Trophoblast cell (in vitro differentiated cells and primary cell): ENCODE results near the gene P4HA2.

ENCODE experiments used
- DNase-seq, 2 donors: peaks; one replicate each; pipeline ENCODE4 v3.0.0-alpha.2; 2016
- H2AFZ ChIP-seq: 2 replicates; pipeline ENCODE4 v1.6.1; 2013; ENCODE audit warnings: low read length, moderate library complexity, mild to moderate bottlenecking; ENCODE audit not compliant: insufficient read depth, poor library complexity
- H2AK5ac ChIP-seq: 2 replicates; pipeline ENCODE4 v1.6.1; 2013; ENCODE audit warnings: mild to moderate bottlenecking, low read length
- H2BK120ac ChIP-seq: 2 replicates; pipeline ENCODE4 v1.6.1; 2013; ENCODE audit warnings: low read length, mild to moderate bottlenecking, moderate library complexity; ENCODE audit not compliant: insufficient read depth, poor library complexity
- H2BK12ac ChIP-seq: 2 replicates; pipeline ENCODE4 v1.6.1; 2013; ENCODE audit warnings: mild to moderate bottlenecking, low read length, moderate library complexity
- H2BK5ac ChIP-seq: 2 replicates; pipeline ENCODE4 v1.6.1; 2013; ENCODE audit warnings: low read length, low read depth, moderate library complexity, mild to moderate bottlenecking; ENCODE audit not compliant: poor library complexity
- H3K14ac ChIP-seq: 2 replicates; pipeline ENCODE4 v1.6.1; 2013; ENCODE audit warnings: mild to moderate bottlenecking, low read length
- H3K18ac ChIP-seq: 2 replicates; pipeline ENCODE4 v1.6.1; 2013; ENCODE audit warnings: mild to moderate bottlenecking, low read length
- H3K23ac ChIP-seq: 2 replicates; pipeline ENCODE4 v1.6.1; 2013; ENCODE audit warnings: low read length
- H3K27ac ChIP-seq: 2 replicates; pipeline ENCODE4 v1.5.1; 2013; ENCODE audit warnings: low read depth, mild to moderate bottlenecking, inconsistent platforms, low read length, moderate library complexity
- H3K27me3 ChIP-seq: 2 replicates; pipeline ENCODE4 v1.6.1; 2013; ENCODE audit warnings: inconsistent platforms, mild to moderate bottlenecking, low read length, moderate library complexity; ENCODE audit not compliant: insufficient read depth
- H3K36me3 ChIP-seq, 2 experiments: 1 replicate in 1 of 2; 2 replicates in 1 of 2; pipeline ENCODE4 v1.6.1; 2013; ENCODE audit warnings: low read length in 2 of 2, mild to moderate bottlenecking in 2 of 2, moderate library complexity in 1 of 2; ENCODE audit not compliant: insufficient read depth in 2 of 2, control insufficient read depth in 1 of 2
- H3K4ac ChIP-seq: 2 replicates; pipeline ENCODE4 v1.6.1; 2013; ENCODE audit warnings: low read depth, mild to moderate bottlenecking, low read length, moderate library complexity
- H3K4me1 ChIP-seq, 2 experiments: 1 replicate in 1 of 2; 2 replicates in 1 of 2; pipeline ENCODE4 v1.6.1; 2013; ENCODE audit warnings: low read length in 2 of 2, mild to moderate bottlenecking in 2 of 2, moderate library complexity in 1 of 2; ENCODE audit not compliant: insufficient read depth in 2 of 2, control insufficient read depth in 1 of 2
- H3K4me2 ChIP-seq: 2 replicates; pipeline ENCODE4 v1.6.1; 2013; ENCODE audit warnings: inconsistent platforms, mild to moderate bottlenecking, low read length, moderate library complexity
- H3K4me3 ChIP-seq: 2 replicates; pipeline ENCODE4 v1.5.1; 2013; ENCODE audit warnings: mild to moderate bottlenecking, low read depth, low read length, inconsistent platforms
- H3K79me1 ChIP-seq: one replicate; pipeline ENCODE4 v1.6.1; 2013; ENCODE audit warnings: low read length
- H3K79me2 ChIP-seq: 2 replicates; pipeline ENCODE4 v1.6.1; 2013; ENCODE audit warnings: low read length, mild to moderate bottlenecking; ENCODE audit not compliant: control insufficient read depth, insufficient read depth, poor library complexity
- H3K9ac ChIP-seq: 2 replicates; pipeline ENCODE4 v1.6.1; 2013; ENCODE audit warnings: mild to moderate bottlenecking, low read length
- H3K9me3 ChIP-seq: 2 replicates; pipeline ENCODE4 v1.6.1; 2013; ENCODE audit warnings: low read depth, mild to moderate bottlenecking, control low read depth, inconsistent platforms, low read length; ENCODE audit not compliant: insufficient read depth
- H4K12ac ChIP-seq: 2 replicates; pipeline ENCODE4 v1.6.1; 2013; ENCODE audit warnings: low read depth, mild to moderate bottlenecking, low read length, moderate library complexity
- H4K8ac ChIP-seq: 2 replicates; pipeline ENCODE4 v1.6.1; 2013; ENCODE audit warnings: low read depth, mild to moderate bottlenecking, low read length, moderate library complexity
- H4K91ac ChIP-seq: one replicate; pipeline ENCODE4 v1.6.1; 2013; ENCODE audit warnings: low read depth, mild to moderate bottlenecking, low read length, moderate library complexity
- WGBS: extraction: QIAGEN DNeasy Blood & Tissue Kit; methylation state at CpG from one replicate; pipeline ENCODE4 v1.1.7; 2013; ENCODE audit warnings: missing lambda C conversion rate; ENCODE audit not compliant: insufficient read length, insufficient coverage; ENCODE audit errors: extremely low coverage; 5-methylcytosine and 5-hydroxymethylcytosine counted together

P4HA2 gene

DNA sequence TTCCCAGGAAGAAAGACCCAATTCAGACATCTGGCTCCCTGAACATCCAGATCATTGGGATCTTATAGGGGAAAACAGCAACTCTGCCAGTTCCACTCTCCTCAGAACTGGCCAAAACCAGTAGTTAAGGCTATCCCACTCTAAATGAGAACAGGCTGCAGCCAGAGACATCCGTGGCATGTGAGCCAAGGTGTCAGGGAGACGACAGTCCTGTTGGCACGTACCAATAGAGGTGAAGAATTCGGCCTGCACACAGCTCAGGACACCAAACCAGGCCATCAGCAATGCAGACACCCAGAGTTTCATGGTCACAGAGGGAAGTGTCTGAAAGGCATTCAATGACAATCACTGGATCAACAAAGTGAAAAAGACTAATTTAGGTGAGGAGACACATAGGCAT, 9.3 kb downstream of the P4HA2 start:
- H3K9ac ChIP-seq: no peak overlapping the region
- no peak overlapping the region for H3K14ac ChIP-seq
- no peak overlapping the region for H3K23ac ChIP-seq
- no peak overlapping the region for H2BK120ac ChIP-seq
- H3K4me3 ChIP-seq: no peak overlapping the region
- H3K36me3 ChIP-seq: peaks cover 2 to 3% of the 10 kb centered on the region in 2 experiments
- no peak overlapping the region for H2AFZ ChIP-seq
- peaks cover 2% of the 10 kb centered on the region for H3K9me3 ChIP-seq
- no peak overlapping the region for H2BK5ac ChIP-seq
- H2BK12ac ChIP-seq: no peak overlapping the region
- WGBS: no CpG with 5 or more reads among the region's 4 CpGs
- H3K79me1 ChIP-seq: no peaks in the 10 kb centered on the region
- H3K27me3 ChIP-seq: no peaks in the 10 kb centered on the region
- H3K27ac ChIP-seq: no peak overlapping the region
- peaks cover 5 to 8% of the 10 kb centered on the region in 2 experiments for H3K4me1 ChIP-seq
- H2AK5ac ChIP-seq: no peak overlapping the region
- H4K91ac ChIP-seq: no peak overlapping the region
- DNase-seq: no peak
- no peak overlapping the region for H4K8ac ChIP-seq
- H3K79me2 ChIP-seq: no peaks in the 10 kb centered on the region
- H3K18ac ChIP-seq: no peak overlapping the region
- no peak overlapping the region for H4K12ac ChIP-seq
- H3K4me2 ChIP-seq: no peak overlapping the region
- no peak overlapping the region for H3K4ac ChIP-seq

DNA sequence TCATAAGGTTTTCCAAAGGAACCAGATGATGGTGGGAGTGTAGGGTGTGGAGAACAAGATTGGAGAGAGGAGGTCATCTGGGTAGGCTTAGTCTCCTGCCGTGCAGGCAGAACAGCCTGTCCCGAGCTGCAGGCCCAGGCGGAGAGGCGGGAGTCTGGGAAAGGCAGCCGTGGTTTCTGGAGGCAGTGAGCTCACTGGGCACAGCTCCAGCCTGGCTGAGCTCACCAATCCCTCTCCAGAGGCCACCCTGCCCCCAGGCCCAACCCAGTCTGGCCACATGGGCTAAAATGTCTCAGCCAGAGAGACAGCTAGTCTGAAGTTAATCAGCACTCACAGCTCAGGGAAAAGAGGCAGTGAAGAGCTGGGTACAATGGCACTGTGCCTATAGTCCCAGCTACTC, 12.3 kb downstream of the P4HA2 start:
- no peaks in the 10 kb centered on the region for H3K79me1 ChIP-seq
- peaks cover 3 to 7% of the 10 kb centered on the region in 2 experiments for H3K36me3 ChIP-seq
- no peak overlapping the region for H3K27ac ChIP-seq
- no peak overlapping the region for H3K18ac ChIP-seq
- no peaks in the 10 kb centered on the region for H3K79me2 ChIP-seq
- H3K14ac ChIP-seq: no peak overlapping the region
- H3K4ac ChIP-seq: no peak overlapping the region
- H2BK5ac ChIP-seq: no peak overlapping the region
- peaks cover 2% of the 10 kb centered on the region for H3K9me3 ChIP-seq
- no peak overlapping the region for H3K9ac ChIP-seq
- no peak overlapping the region for H4K8ac ChIP-seq
- no peak overlapping the region for H3K4me3 ChIP-seq
- no peak overlapping the region for H4K12ac ChIP-seq
- WGBS: no CpG with 5 or more reads among the region's 5 CpGs
- no peak overlapping the region for H3K4me2 ChIP-seq
- DNase-seq: no peak
- no peak overlapping the region for H4K91ac ChIP-seq
- no peaks in the 10 kb centered on the region for H3K27me3 ChIP-seq
- H2BK12ac ChIP-seq: no peak overlapping the region
- H2AFZ ChIP-seq: no peak overlapping the region
- no peak overlapping the region for H3K23ac ChIP-seq
- peaks cover 3% of the 10 kb centered on the region in 2 experiments for H3K4me1 ChIP-seq
- H2AK5ac ChIP-seq: no peak overlapping the region
- no peak overlapping the region for H2BK120ac ChIP-seq

DNA sequence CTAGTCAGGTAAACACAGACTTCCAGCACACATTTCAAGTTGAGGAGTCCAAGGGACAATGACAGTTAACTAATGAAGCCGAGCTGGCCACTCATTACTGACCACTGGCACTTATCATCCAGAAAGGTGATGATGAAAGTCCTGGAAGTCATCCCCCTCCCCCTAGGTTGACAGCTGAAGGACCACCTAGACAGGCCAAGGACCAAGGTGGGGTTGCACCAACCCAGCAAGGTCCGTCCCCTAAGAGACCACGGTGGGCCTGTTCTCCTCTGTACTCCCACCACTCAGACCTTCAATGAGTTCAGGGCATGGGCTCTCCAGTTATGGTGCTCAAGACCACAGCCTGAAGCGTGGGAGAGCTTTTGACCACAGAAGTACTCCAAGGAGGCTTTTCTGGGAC, 13.2 kb downstream of the P4HA2 start:
- Histone ChIP-seq H3K4me3 (no peak overlapping the region), H3K36me3 (peaks cover 7 to 13% of the 10 kb centered on the region in 2 experiments), H3K79me1 (no peaks in the 10 kb centered on the region), H4K91ac (no peak overlapping the region), H3K4me1 (peaks cover 2 to 3% of the 10 kb centered on the region in 2 experiments), H2AFZ (no peak overlapping the region), H4K12ac (no peak overlapping the region), H2AK5ac (no peak overlapping the region), H3K4me2 (no peak overlapping the region), H3K23ac (no peak overlapping the region), H2BK120ac (no peak overlapping the region), H3K79me2 (no peaks in the 10 kb centered on the region), H3K4ac (no peak overlapping the region), H3K9ac (no peak overlapping the region), H2BK12ac (no peak overlapping the region), H3K27ac (no peak overlapping the region), H3K18ac (no peak overlapping the region), H4K8ac (no peak overlapping the region), H3K14ac (no peak overlapping the region), H2BK5ac (no peak overlapping the region), H3K27me3 (no peaks in the 10 kb centered on the region), H3K9me3 (peaks cover 2% of the 10 kb centered on the region)
- no peak for DNase-seq
- no CpG with 5 or more reads among the region's 4 CpGs for WGBS

DNA sequence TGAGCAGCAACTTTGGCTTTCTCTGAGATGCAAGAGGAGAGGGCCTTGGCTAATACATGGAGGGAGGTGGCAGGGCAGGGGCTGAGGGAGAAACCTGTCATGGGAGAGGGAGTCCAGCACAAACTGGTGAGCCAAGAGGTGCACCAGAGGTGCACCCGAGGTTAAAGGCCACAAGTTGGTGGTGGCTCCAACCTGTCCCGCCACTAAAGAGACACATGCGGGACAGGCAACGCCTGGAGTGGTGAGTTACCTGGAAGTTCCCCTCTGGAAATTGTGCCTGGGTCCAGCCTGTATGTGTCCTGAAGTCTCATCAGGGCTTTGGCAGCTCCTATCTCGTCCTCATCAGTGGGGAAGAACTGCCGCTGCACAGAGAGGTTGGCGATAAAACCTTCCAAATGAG, 14.0 kb downstream of the P4HA2 start:
- no peak overlapping the region for H2AFZ ChIP-seq
- H3K9me3 ChIP-seq: peaks cover 2% of the 10 kb centered on the region
- DNase-seq: no peak
- H3K18ac ChIP-seq: no peak overlapping the region
- H2BK5ac ChIP-seq: no peak overlapping the region
- H3K9ac ChIP-seq: no peak overlapping the region
- H4K91ac ChIP-seq: no peak overlapping the region
- no peaks in the 10 kb centered on the region for H3K79me1 ChIP-seq
- no peak overlapping the region for H4K12ac ChIP-seq
- H3K27ac ChIP-seq: no peak overlapping the region
- no peak overlapping the region for H3K14ac ChIP-seq
- no peak overlapping the region for H3K4ac ChIP-seq
- H3K4me1 ChIP-seq: peaks cover 2 to 3% of the 10 kb centered on the region in 2 experiments
- H2BK12ac ChIP-seq: no peak overlapping the region
- WGBS: no CpG with 5 or more reads among the region's 7 CpGs
- H3K36me3 ChIP-seq: peaks cover 7 to 13% of the 10 kb centered on the region in 2 experiments
- H3K79me2 ChIP-seq: no peaks in the 10 kb centered on the region
- H3K23ac ChIP-seq: no peak overlapping the region
- no peak overlapping the region for H4K8ac ChIP-seq
- no peak overlapping the region for H3K4me3 ChIP-seq
- no peak overlapping the region for H2BK120ac ChIP-seq
- H2AK5ac ChIP-seq: no peak overlapping the region
- no peaks in the 10 kb centered on the region for H3K27me3 ChIP-seq
- H3K4me2 ChIP-seq: no peak overlapping the region
